C4-2B (cell line): Measurements from ENCODE around the gene NSUN4.

ENCODE experiments used
- H3K27ac ChIP-seq: fragments of 450-650 bp; 2 replicates; pipeline ENCODE4 v1.5.1; 2017
- CTCF ChIP-seq: fragments of 450-650 bp; conservative IDR thresholded peaks from 2 replicates; pipeline ENCODE4 v1.5.1; 2017; ENCODE audit warnings: mild to moderate bottlenecking
- ZFX ChIP-seq: fragments of 450-650 bp; IDR thresholded peaks from 2 replicates; pipeline ENCODE4 v1.6.1; 2017

NSUN4 gene

GRCh38 chr1:46302641-46303037, 38.0 kb upstream of the NSUN4 start:
- TF ChIP-seq ZFX = peak; percentile 99
- no peak for TF ChIP-seq CTCF
- peak overlapping the region; percentile 98 for H3K27ac ChIP-seq

GRCh38 chr1:46303038-46303871, 37.4 kb upstream of the NSUN4 start, which contains the start of the genes LRRC41 and UQCRH:
LRRC41 (minus strand) TSS chr1:46303616; CDS start chr1:46303322, 294 bp downstream.
UQCRH (plus strand) TSS chr1:46303698; CDS start chr1:46303767, 69 bp downstream.
- no peak; the same call in 1 of the 2 replicates for TF ChIP-seq CTCF
- TF ChIP-seq ZFX = no peak; the same call in 1 of the 2 replicates
- H3K27ac ChIP-seq = peak within 1 kb of the TSS; percentile 98

DNA sequence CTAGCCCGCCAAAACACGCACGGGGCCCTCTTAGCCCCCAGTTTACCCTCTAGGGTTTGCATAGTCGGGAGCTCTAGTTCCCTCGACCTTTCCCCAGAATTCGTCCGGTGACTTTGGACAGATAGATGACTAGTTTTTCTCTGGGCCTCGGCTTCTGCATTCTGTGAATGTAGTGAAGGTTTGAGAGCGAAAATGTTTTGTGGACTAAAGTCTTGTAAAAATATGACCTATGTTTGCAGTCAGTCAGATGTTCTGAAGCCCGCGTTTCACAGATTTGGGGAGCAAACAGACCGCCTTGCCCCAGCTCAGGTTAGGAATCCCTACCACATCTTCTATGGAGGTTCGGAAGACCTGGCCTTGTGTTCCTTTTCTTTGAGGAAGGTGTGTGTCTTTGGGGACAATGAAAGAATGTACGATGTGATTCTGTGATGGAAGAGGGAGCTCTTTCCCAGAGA, 36.7 kb upstream of the NSUN4 start:
- TF ChIP-seq ZFX = no peak
- no peak for TF ChIP-seq CTCF

DNA sequence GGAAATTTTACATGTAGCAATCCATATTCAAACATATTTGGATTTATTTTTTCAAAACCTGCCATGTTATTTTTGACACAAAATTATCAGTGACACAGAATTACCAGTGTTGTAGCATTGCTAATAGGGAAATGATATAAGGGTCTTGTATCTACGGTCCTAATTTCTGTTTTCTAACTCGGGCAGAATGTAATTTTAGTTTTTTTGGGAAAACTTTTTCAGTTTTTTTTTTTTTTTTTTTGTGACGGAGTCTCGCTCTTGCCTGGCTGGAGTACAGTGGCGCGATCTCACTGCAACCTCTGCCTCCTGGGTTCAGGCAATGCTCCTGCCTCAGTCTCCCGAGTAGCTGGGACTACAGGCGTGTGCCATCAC, 34.5 kb upstream of the NSUN4 start:
- H3K27ac ChIP-seq = peak overlapping the region; percentile 98

More for the DNA sequence above, 36.7 kb upstream of the NSUN4 start:
- H3K27ac ChIP-seq = peak overlapping the region; percentile 98

DNA sequence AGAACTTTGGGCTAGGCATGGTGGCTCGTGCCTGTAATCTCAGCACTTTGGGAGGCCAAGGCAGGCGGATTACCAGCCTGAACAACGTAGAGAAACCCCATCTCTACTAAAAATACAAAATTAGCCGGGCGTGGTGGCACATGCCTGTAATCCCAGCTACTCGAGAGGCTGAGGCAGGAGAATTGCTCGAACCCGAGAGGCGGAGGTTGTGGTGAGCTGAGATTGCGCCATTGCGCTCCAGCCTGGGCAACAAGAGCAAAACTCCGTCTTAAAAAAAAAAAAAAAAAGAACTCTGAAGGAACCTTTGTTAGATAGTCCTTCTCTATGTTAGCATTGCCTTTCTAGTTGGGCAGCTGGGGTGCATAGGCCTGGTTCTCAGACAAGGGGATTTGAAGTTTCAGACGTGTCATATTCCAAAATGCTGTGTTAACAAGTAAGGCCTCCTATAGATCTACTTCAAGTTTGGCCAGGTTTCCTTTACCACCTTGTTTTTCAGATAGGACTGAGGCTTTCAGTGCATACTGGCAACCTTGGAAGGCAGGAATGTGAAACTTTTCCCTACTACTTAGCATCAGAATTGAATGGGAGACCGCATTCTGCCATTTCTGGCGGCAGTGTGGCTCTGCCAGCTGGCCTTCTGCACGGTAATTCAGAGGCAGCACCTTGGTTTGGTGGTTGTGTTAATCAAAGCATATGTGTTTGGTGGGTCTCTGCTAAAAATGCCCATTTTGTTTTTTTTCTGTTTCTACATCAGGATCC, 31.0 kb upstream of the NSUN4 start:
- TF ChIP-seq ZFX (no peak), CTCF (no peak)
- H3K27ac ChIP-seq = no peak overlapping the region

More for the DNA sequence above, 34.5 kb upstream of the NSUN4 start:
- TF ChIP-seq ZFX = no peak
- TF ChIP-seq CTCF = no peak

GRCh38 chr1:46310321-46310720, 30.3 kb upstream of the NSUN4 start:
- TF ChIP-seq ZFX (no peak), CTCF (no peak)
- no peak overlapping the region for H3K27ac ChIP-seq
